SK-N-SH treated with all-trans-retinoic acid at 6 μM for 48 hours (cell line): ENCODE measurements around the gene KCNA5.

Source experiments
- ATAC-seq: fragments of 200-7000 bp; cut with Tn5 transposase; 3 replicates; pipeline ENCODE4 v1.9.1; 2020; ENCODE audit warnings: mild to moderate bottlenecking, moderate library complexity
- ARNTL ChIP-seq: fragments of 450-650 bp; formaldehyde crosslinking; IDR thresholded peaks from 2 replicates; pipeline ENCODE4 v1.5.0; 2020; ENCODE audit warnings: low read depth, mild to moderate bottlenecking, moderate library complexity, borderline replicate concordance
- BACH2 ChIP-seq: fragments of 250-450 bp; sonication (Bioruptor Pico); IDR thresholded peaks from 2 replicates; pipeline ENCODE4 v1.9.0; 2021; ENCODE audit warnings: mild to moderate bottlenecking, borderline replicate concordance
- CREB5 ChIP-seq: fragments of 250-450 bp; sonication (Bioruptor Pico); IDR thresholded peaks from 2 replicates; pipeline ENCODE4 v1.5.1; 2020; ENCODE audit warnings: low read depth, mild to moderate bottlenecking, moderate library complexity
- CSDC2 ChIP-seq: fragments of 250-450 bp; sonication (Bioruptor Pico); IDR thresholded peaks from 2 replicates; pipeline ENCODE4 v1.5.0; 2020; ENCODE audit warnings: mild to moderate bottlenecking, moderate library complexity
- ESRRG ChIP-seq: fragments of 250-450 bp; sonication (Bioruptor Pico); IDR thresholded peaks from 2 replicates; pipeline ENCODE4 v1.6.1; 2021; ENCODE audit warnings: mild to moderate bottlenecking
- GLIS3 ChIP-seq: fragments of 250-450 bp; sonication (Bioruptor Pico); IDR thresholded peaks from 2 replicates; pipeline ENCODE4 v1.5.0; 2020; ENCODE audit warnings: mild to moderate bottlenecking, moderate library complexity
- ISL1 ChIP-seq: fragments of 250-450 bp; sonication (Bioruptor Pico); IDR thresholded peaks from 2 replicates; pipeline ENCODE4 v2.1.2; 2022; ENCODE audit warnings: mild to moderate bottlenecking, moderate library complexity
- OSR1 ChIP-seq: fragments of 250-450 bp; sonication (Bioruptor Pico); IDR thresholded peaks from 2 replicates; pipeline ENCODE4 v1.8.0; 2022; ENCODE audit warnings: moderate library complexity, mild to moderate bottlenecking, inconsistent platforms
- PATZ1 ChIP-seq: fragments of 250-450 bp; sonication (Bioruptor Pico); IDR thresholded peaks from 2 replicates; pipeline ENCODE4 v1.8.0; 2020; ENCODE audit warnings: mild to moderate bottlenecking, moderate library complexity, borderline replicate concordance
- POU6F1 ChIP-seq: fragments of 250-450 bp; sonication (Bioruptor Pico); IDR thresholded peaks from 2 replicates; pipeline ENCODE4 v1.8.0; 2021; ENCODE audit warnings: low read depth, mild to moderate bottlenecking, moderate library complexity, borderline replicate concordance
- PPARA ChIP-seq: fragments of 250-450 bp; sonication (Bioruptor Pico); IDR thresholded peaks from 2 replicates; pipeline ENCODE4 v1.5.0; 2020; ENCODE audit warnings: mild to moderate bottlenecking, borderline replicate concordance
- RARB ChIP-seq: fragments of 250-450 bp; sonication (Bioruptor Pico); IDR thresholded peaks from 2 replicates; pipeline ENCODE4 v1.8.0; 2021; ENCODE audit warnings: mild to moderate bottlenecking, moderate library complexity
- SNAI2 ChIP-seq: fragments of 250-450 bp; sonication (Bioruptor Pico); IDR thresholded peaks from 2 replicates; pipeline ENCODE4 v1.5.0; 2020; ENCODE audit warnings: mild to moderate bottlenecking, moderate library complexity
- TCF4 ChIP-seq: fragments of 250-450 bp; sonication (Bioruptor Pico); IDR thresholded peaks from 2 replicates; pipeline ENCODE4 v1.8.0; 2021; ENCODE audit warnings: mild to moderate bottlenecking, moderate library complexity, borderline replicate concordance
- TOX ChIP-seq: fragments of 250-450 bp; sonication (Bioruptor Pico); IDR thresholded peaks from 2 replicates; pipeline ENCODE4 v1.8.0; 2021; ENCODE audit warnings: mild to moderate bottlenecking, moderate library complexity, borderline replicate concordance
- TSHZ2 ChIP-seq: fragments of 250-450 bp; sonication (Bioruptor Pico); IDR thresholded peaks from 2 replicates; pipeline ENCODE4 v1.5.0; 2020; ENCODE audit warnings: mild to moderate bottlenecking, moderate library complexity
- ZFP3 ChIP-seq: fragments of 250-450 bp; sonication (Bioruptor Pico); IDR thresholded peaks from 2 replicates; pipeline ENCODE4 v1.5.0; 2020; ENCODE audit warnings: mild to moderate bottlenecking, moderate library complexity
- ZFP30 ChIP-seq: fragments of 450-650 bp; formaldehyde crosslinking; IDR thresholded peaks from 2 replicates; pipeline ENCODE4 v1.5.0; 2022; ENCODE audit warnings: mild to moderate bottlenecking, moderate library complexity
- ZNF8 ChIP-seq: fragments of 450-650 bp; formaldehyde crosslinking; IDR thresholded peaks from 2 replicates; pipeline ENCODE4 v1.5.0; 2020; ENCODE audit warnings: mild to moderate bottlenecking, moderate library complexity
- TF ChIP-seq, protein P1 (sequence below): fragments of 250-450 bp; sonication (Bioruptor Pico); IDR thresholded peaks from 2 replicates; pipeline ENCODE4 v1.5.1; 2021; ENCODE audit warnings: mild to moderate bottlenecking, moderate library complexity

The KCNA5 gene

GRCh38 chr12:5070090-5070489 is 26.4 kb downstream of the KCNA5 start (continued):
- TF ChIP-seq TOX (CRISPR knock-in tag) = no peak
- no peak for TF ChIP-seq TCF4 (CRISPR knock-in tag)
- no peak for TF ChIP-seq TSHZ2 (CRISPR knock-in tag)
- TF ChIP-seq RARB = no peak
- TF ChIP-seq, protein P1, sequence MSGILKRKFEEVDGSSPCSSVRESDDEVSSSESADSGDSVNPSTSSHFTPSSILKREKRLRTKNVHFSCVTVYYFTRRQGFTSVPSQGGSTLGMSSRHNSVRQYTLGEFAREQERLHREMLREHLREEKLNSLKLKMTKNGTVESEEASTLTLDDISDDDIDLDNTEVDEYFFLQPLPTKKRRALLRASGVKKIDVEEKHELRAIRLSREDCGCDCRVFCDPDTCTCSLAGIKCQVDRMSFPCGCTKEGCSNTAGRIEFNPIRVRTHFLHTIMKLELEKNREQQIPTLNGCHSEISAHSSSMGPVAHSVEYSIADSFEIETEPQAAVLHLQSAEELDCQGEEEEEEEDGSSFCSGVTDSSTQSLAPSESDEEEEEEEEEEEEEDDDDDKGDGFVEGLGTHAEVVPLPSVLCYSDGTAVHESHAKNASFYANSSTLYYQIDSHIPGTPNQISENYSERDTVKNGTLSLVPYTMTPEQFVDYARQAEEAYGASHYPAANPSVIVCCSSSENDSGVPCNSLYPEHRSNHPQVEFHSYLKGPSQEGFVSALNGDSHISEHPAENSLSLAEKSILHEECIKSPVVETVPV (CRISPR knock-in tag) = no peak
- TF ChIP-seq BACH2 = no peak
- TF ChIP-seq, all 23 proteins: peak for 0

GRCh38 chr12:5071496-5071895 is 27.8 kb downstream of the KCNA5 start:
- no peak for ATAC-seq
- TF ChIP-seq ARNTL (no peak), RARB (no peak), PATZ1 (CRISPR knock-in tag) (no peak), GLIS3 (CRISPR knock-in tag) (no peak), CREB5 (no peak), ZFP3 (no peak), PPARA (no peak), BACH2 (no peak), POU6F1 (CRISPR knock-in tag) (no peak), TOX (CRISPR knock-in tag) (no peak), SNAI2 (CRISPR knock-in tag) (no peak), CSDC2 (CRISPR knock-in tag) (no peak), ZNF8 (CRISPR knock-in tag) (no peak)
- TF ChIP-seq, protein P1 (CRISPR knock-in tag) = no peak
- TF ChIP-seq, all 23 proteins: peak for 0

DNA sequence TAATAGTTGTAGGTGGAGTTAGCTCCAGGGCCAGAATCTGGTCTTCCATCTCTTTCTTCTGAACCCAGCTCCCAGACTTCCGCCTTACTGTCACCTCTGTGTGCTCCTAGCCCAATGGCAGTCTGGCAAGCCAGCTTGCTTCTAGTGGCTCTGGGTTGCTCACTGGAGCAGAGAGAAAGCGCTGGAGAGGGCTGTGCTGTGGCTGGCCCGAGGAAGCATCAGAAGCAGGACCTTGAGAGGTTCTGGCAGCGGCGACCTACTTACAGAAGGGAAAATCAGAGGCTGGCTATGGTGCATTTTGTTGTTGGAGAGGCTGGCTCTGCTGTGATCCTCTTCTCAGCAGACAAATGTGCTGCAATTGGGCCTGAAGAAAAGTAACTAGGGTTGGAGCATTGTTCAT is 28.6 kb downstream of the KCNA5 start:
- no peak for ATAC-seq
- TF ChIP-seq TOX (CRISPR knock-in tag) = no peak
- TF ChIP-seq BACH2 = no peak
- no peak for TF ChIP-seq PPARA
- no peak for TF ChIP-seq PATZ1 (CRISPR knock-in tag)
- no peak for TF ChIP-seq ISL1 (CRISPR knock-in tag)
- TF ChIP-seq CREB5 = no peak
- TF ChIP-seq ZFP3 = no peak
- TF ChIP-seq ZFP30 (CRISPR knock-in tag) = no peak
- no peak for TF ChIP-seq ESRRG (CRISPR knock-in tag)
- no peak for TF ChIP-seq OSR1 (CRISPR knock-in tag)
- TF ChIP-seq CSDC2 (CRISPR knock-in tag) = no peak
- TF ChIP-seq, protein P1 (CRISPR knock-in tag) = no peak
